GM18867 (cell line): ENCODE data around the gene SRRM2.

ENCODE experiments used
- ATAC-seq: cut with Tn5 transposase; IDR thresholded peaks from one replicate; pipeline ENCODE4 v1.9.1; 2021; ENCODE audit warnings: mild to moderate bottlenecking, moderate library complexity; ENCODE audit not compliant: unreplicated experiment

Gene SRRM2

DNA sequence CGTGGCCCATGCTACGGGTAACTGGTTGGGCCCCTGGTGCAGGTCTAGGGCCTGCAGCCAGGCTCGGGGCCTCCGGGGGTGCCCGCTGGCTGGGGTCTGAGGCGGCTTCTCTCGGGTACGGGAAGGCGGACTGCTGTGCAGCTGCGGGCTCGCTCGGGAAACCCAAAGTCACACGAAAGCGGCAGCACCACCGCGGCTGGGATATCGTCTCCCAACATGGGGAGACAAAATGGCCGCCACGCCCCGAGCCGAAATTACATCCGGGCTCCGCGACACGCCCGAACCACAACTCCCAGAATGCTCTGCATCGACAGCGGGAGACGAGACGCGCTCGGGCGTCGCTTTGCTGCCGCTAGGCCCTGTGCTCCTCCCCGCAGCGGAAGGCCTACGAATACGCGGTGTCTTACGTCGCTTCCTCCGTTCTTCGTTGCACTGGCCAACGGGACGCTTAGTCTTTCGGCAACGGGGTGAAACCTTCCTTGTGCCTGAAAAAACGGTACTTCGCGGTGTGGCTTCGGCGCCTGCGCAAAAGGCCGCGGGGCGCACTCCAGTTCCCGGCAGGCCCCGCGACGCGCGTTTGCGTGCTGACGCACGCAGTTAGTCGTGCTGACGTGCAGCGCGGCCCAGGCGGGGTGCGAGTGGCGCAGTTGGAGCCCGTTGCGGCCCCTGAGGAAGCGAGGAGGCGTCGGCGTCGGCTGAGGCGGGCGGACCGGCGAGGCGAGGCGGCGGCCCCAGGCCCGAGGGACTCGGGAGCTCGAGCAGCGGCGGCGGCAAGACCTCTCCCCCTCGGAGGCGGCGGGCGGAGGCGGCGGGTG lies at the start of gene SRRM2:
Gene SRRM2 (plus strand): TSS at position 604 of the 815 bp plus-strand sequence. CDS start 3,727 bp downstream, outside the sequence.
- peak; percentile 76 for ATAC-seq

DNA sequence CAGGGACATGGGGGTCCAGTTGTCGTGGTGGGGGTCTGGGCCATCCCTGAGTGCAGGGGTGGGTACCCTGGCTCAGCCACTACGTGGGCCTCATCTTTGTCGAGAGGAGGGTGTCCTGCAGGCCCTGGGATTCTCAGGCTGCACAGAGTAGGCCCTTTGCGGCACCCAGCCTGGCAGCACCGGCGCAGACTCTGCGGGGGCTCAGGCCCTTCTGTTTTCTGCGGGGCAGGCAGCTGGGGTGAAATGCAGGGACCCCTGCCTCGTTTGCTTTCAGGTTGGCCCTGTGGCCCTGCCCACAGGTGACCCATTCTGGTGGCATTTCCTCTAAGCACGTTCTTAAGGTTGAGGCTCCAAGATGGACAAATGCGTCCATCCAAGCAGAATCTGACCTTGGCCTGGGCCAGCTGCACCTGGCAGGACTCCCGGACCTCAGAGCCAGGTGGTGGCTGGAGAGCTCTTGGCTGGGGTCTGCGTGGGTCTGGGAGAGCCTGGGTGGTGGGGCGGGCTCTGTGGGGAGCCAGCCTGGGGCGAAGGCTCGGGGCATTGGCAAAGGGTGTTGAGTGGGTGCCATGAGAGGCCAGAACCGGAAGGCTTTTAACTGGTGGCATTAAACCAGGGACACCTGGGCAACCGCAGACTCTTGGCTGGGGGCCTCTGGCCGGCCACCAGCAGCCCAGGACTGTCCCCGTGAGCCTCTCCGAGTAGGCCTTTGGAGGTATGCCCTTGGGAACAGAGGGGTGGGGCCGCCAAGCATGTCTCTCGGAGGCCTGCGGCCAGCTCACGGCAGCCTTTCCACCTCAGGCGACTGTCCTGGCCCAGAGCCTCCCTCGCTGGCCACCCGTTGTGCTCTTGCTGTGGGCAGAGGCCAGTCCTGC lies 49.3 kb upstream of the SRRM2 start:
- ATAC-seq = no peak

DNA sequence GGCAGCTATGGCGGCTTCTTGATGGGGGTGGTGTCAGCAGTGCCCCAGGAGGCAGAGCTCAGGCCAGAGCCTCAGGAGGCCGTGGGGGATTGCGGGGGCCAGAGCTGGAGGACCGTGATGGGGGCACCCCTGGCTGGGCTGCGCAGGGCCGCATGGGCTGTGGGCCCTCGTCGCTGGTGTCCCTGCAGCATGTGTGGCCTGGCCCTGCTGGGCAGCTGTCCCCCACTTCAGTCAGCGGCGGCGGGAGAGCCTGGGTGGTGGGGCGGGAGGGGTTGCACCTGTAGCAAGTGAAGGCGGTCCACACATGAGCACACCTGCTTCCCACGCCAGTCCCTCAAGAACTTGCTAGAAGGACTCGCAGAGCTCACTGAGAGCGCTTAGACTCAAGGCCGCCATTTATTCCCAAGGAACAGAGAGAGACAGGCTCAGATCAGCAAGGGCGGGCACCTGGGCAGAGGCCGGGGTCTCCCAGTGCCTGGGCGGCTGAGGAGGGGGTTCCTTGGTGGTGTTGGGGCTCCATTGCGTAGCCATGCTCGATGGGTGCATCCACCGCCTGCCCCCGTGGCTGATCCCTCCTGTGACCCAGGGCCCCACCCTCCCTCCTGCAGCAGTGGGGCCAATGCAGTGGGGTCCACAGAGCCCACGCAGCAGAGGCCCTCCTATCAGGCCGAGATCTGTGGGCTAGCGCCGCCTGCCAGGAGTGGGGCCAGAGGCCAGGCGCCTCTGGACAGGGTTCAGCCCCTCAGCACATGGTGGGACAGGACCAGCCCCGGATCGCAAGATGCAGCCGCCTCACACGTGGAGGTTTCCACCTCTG lies 48.1 kb upstream of the SRRM2 start:
- no peak for ATAC-seq

DNA sequence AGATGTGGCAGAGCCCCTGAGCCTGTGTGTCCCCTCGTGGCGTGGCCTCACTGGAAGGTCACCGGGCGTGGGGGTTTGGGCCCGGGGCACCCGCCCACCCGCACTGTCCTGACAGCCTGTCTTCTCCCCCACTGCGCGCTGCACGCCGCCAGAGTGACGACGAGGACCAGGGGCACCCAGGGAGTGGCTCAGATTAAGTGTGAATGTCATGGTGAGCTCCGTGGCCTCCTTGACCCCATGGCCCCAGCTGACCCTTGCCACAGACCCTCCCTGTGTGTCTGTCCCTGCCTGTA lies 47.5 kb upstream of the SRRM2 start:
- no peak for ATAC-seq

DNA sequence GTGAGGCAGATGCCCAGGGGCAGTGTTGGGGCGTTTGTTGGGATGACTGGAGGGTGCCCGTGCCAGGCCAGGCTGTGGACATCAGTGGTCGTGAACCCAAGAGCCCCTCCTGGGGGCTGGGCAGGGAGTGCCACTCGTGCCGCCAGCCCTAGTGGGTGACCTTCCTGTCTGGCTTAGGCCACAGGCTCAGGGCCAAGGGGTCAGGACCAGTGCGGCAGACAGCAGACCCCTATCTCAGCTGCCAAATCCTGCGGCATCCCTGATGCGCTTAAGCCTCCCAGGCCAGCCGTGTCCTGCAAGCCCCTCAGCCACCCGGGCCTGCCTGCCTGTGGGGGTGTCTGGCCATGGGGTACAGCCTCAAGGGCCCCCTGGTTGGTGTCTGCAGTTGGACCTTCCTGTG lies 47.1 kb upstream of the SRRM2 start:
- ATAC-seq = no peak

DNA sequence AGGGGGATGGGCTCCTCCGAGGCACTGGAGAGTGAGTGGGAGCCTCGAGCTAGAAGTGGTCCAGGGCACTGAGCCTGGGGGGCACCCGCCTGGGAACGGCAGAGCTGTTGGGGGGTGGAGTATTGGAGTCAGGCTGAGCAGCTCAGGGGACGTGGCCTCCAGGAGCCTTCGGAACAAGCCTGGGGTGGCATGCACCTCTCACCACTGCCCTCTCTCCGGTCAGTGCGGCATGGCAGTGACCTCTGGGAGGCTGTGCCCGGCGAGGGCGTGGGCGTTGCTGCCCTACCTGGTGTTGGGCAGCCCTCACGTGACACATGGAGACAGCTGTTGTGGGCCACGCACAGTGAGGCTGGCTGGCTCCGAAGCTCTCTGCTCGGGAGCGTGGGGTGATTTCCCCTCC lies 46.4 kb upstream of the SRRM2 start:
- ATAC-seq = no peak

DNA sequence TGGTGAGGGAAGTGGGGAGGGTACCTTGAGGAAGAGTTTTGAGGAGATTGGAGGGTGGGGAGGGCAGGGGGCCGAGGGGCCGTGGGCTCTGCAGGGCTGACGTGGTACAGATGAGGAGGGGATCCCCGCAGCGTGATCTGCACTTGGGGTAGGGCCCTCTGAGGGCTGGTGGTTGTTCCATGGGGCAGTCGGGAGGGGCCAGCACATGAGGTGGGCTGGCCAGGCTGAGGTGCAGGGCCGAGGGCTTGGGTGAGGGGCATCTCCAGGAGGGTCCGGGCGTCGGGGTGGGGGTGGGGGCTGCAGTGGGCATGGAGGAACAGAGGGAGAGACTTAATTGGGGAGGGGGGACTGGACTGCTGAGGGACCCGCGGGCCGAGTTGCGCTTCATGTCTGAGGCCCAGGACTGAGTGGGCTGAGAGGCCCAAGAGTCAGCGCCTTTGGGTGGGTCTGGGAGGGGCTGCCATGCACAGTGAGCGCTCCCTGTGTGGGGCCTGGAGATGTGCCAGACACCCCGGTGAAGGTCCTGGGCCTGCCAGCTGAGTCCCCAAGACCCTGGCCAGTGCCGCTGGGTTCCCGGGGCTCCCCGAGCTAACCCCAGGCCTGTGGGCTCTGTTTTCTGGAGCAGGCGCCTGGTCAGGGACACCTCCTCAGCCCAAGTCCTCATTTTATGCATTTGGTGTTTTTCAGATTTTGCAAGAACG lies 45.7 kb upstream of the SRRM2 start:
- ATAC-seq = no peak

DNA sequence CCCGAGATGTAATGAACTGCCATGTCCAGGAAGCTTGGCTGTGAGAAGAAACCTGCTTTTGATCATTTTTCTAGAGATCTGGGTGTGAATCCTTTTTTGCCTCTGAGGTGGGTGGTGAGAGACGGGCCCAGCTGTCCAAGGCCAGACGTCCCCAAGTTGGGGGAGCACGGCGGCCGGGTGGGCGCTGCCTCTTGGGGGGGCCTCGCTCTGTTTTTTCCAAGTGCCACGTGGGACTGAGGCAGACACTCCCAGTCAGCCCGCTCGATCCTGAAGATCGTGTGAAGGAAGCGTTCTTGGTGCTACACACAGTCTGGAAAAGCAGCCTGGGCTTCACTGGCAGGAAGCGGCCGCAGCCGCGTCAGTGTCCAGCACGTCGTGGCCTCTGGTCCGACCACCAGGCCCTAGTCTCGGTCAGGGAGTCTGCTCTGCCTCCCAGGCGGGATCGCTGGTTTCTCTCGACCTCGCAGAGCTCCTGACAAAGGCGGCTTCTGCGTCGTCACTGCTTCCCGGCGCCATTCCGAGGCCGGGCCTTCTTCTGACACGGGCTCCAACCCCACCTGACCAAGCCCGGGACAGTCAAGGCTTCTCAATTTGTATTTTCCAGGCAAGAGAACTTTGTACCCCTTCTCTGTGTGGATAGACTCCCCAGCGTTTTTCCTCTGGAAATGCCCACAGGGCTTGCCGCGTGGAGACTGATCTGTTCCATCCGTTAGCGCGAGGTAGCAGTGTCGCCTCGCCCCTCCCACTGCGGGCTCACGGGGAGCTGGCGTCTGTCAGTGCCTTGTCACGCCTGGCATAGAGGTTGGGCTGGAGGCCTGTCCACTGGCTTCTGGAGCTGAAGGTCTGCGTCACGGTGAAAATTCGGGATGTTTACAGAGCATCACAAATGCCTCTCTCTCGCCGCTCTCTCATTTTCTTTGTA lies 44.8 kb upstream of the SRRM2 start:
- ATAC-seq = no peak

DNA sequence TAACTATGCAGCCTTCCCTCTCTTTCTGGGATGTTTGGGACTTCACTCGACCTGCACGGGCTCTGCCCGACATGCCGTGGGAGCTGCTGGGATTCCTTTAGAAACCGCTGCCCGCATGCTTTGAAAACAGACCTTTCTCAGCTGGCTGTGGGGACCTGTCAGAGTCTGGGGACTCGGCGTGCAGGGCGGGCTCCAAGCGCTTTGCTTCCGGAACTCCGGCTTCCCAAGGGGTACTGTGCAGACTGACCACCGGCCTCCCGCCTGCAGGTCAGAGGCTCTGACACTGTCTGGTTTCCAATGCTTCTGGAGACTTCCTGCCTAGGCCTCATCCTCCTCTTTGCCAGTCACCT lies 44.2 kb upstream of the SRRM2 start:
- ATAC-seq = no peak

DNA sequence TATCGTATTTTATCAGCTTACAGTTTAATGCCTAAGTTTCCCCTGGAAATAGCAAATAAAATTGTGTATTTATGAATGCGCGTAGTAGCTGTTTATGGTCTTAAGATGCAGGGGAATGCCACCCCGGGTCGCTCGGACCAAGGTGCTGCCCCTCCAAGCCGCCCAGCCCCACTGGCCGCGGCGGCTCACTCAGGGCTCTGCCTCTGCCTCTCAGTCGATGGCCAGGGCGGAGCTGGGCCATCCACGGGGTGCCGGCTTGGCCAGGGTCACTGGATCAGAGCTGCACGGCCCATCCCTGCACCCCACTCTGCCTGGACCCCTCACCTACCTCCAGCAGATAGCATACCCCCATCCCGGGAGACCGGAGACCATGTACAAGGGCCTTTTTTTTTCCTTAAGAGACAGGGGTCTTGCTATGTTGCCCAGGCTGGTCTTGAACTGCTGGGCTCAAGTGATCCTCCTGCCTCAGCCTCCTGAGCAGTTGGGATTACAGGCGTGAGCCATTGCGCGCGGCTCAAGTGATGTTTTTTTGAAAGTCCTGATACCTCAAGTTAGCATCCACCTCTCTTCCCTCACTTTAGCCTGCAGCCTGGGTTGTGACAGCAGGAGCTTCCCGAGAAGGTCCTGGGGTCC lies 43.4 kb upstream of the SRRM2 start:
- no peak for ATAC-seq

DNA sequence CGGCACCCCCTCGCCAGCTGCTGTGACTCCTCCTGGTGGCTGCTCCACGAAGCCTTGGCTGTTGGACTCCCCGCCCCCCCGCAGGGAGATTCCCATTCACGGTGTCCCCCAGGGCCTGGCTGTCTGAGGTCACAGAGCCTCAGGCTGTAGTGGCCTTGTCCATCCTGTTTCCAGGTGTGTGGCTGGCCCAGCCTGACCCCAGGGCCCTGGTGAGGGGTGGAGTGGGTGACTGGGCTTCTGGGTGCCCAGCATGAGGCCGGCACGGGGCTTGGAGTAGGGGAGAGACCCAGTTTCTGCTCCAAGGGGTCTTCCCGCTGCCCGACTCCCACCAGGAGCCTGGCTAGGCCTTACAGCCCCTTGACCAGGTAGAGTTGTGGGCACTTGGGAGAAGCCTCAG lies 42.9 kb upstream of the SRRM2 start:
- no peak for ATAC-seq

DNA sequence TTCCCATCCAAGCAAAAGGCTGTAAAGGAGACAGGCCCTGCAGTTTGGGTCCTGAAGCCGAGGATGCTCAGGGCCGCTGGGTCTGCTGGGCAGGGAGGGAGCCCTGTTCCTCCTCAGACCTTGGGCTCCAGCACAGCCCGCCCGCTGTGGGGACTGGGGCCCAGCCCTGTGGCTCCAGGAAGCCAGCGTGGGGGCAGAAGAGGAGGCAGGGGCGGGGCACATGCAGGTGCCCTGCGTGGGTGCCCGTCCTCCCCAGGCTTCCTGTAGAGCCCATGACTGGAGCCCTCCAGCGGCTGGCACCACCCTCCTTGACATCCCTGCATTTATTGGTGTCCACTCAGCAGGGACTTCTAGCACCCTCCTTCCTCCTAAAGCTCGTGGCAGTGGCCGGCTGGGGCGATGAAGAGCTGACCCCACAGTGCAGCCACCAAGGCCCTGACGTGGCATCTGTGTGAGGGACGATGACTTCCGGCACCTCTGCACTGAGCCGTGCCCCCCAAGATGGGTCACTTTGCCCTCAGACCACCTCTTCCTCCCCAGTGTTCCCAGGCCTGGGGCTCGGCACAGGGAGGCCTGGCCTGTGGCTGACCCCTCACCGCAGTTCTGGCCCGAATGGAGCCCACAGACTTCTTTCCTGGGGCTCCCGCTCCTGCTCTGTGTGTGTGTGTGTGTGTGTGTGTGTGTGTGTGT lies 42.3 kb upstream of the SRRM2 start:
- no peak for ATAC-seq

DNA sequence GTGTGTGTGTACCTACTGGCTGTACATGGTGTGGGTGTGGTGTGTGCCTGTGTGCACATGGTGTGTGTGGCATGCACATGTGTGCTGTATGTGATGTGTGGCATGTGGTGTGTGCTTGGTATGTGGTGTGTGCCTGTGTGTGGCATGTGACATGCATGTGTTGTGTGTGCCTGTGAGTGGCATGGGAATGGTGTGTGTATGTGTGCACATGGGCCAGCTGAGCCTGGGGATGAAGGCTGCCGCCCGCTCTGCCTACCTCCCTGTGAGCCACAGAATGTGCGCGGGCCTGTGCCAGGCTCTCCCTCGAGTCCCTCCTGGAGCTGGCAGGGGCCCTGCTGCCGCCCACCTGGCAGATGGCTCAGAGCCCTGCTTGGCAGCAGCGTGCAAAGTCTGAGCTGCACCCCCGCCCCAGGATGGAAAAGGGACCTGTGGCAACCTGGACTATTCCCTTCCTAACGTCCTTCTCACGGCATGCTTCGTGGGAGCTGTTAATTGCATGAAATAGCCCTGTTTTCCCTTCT lies 41.7 kb upstream of the SRRM2 start:
- no peak for ATAC-seq

DNA sequence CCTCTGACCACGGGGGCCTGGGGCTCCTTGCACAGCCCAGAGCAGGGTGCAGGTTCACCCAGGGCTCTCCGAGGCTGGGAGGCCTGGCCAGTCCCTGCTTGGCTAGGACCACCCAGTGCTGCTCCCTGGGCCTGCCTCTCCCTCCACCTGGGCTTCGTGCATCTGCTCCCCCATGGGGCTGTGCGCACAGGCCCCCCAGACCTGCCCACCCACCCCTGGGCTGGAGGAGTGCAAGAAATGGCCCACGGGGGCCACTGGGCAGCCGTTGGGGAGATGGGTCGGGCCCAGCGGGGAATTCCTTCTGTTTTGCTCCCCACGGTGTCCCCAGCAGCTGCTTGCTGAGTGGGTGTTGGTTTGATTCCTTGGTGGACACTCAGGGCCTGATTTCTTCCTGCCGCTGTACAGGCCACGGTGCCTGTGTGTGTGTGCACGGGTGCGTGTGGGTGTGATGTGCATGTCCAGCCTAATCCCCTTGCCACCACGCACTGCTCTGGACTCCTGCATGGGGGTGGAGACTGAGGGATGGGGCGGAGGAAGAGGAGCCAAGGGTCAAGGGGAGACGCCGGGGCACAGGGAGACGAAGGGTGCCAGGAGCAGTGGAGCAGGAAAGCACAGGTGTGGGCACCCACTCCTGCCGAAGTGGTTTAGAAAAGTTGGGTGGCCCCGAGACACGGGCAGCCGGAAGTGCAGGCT lies 40.9 kb upstream of the SRRM2 start:
- no peak for ATAC-seq

DNA sequence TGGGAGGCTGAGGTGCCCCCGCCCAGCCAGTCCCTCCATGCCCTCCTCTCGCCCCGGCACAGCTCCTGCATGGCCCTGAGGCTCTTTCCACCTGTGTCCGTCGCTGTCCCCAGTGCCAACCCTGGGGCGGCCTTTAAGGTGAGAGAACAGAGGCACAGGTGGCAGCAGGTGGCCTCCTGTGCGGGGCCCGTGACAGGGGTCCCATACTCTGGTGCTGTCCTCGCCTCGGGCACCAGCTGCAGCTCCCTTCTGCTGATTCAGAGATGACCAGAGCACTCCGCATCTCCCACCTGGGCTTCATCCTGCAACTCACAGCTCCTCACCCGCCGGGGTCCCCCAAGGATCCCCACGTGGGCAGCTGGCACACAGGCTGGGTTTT lies 40.4 kb upstream of the SRRM2 start:
- ATAC-seq = no peak

DNA sequence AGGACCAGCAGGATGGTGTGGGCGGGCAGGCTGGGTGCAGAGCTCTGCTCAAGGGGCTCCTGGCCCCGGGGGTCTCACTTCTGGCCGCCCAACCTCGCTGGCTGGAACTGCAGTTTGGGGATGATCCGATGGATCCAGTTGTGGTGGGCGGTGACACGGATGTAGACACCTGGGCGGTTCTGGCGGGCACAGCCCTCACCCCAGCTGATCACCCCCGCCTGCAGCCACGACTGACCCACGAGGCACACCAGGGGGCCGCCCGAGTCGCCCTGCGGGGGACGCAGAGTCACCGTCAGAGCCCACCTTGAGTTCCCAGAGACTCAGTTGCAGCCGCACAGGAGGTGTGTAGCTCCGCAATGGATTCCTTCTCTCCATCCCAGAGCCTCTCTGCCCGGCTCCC lies 39.9 kb upstream of the SRRM2 start:
- ATAC-seq = no peak

DNA sequence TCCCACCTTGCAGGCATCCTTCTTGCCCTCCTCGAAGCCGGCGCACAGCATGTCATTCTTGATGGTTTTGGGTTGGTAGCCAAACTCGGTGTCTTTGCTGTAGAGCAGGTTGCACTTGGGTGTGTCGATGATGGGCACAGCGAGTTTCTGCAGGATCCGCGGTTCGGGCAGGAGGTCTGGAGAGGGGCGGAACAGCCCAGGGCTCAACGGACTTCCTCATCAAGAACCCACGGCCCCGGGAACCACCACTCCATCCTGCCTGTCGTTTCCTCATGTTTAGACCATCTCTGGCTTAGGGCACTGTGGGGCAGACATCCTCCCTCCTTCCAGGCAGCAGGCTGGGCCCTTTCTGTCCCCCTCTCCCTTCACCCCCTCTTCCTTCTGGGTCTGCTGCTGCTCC lies 38.9 kb upstream of the SRRM2 start:
- ATAC-seq = no peak
